ENCODE data around the gene GPR150.

DNA sequence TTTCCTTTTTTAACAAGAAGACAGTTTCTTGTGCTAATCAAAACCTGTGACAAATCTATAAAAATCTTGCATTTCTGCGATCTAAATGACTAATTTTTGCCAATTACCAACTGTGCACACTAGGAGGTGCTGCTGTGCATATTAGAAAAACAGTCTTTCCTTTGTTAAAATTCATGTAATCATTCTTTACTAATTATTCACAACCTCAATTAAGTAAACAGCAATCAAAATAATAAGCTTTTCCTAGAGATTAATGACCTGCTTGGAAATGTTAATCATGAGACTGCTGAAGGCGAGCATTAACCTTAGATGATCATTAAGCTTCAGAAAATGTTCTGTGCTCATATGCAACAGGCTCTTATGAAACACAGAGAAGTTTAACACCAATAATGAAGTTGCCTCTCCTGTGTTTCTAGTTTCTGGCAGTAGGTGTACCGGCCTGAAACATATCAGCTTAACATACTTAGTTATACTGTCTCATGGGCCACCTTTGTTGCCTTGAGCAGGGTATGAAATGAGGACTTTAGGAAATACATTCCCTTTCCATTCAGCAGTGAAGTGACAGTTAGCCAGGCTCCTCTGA is 44.4 kb downstream of the GPR150 start:
- peak; percentile 82 for TF ChIP-seq CTCF (IDR thresholded peaks at IDR 0.05)
- TF ChIP-seq, protein P1, sequence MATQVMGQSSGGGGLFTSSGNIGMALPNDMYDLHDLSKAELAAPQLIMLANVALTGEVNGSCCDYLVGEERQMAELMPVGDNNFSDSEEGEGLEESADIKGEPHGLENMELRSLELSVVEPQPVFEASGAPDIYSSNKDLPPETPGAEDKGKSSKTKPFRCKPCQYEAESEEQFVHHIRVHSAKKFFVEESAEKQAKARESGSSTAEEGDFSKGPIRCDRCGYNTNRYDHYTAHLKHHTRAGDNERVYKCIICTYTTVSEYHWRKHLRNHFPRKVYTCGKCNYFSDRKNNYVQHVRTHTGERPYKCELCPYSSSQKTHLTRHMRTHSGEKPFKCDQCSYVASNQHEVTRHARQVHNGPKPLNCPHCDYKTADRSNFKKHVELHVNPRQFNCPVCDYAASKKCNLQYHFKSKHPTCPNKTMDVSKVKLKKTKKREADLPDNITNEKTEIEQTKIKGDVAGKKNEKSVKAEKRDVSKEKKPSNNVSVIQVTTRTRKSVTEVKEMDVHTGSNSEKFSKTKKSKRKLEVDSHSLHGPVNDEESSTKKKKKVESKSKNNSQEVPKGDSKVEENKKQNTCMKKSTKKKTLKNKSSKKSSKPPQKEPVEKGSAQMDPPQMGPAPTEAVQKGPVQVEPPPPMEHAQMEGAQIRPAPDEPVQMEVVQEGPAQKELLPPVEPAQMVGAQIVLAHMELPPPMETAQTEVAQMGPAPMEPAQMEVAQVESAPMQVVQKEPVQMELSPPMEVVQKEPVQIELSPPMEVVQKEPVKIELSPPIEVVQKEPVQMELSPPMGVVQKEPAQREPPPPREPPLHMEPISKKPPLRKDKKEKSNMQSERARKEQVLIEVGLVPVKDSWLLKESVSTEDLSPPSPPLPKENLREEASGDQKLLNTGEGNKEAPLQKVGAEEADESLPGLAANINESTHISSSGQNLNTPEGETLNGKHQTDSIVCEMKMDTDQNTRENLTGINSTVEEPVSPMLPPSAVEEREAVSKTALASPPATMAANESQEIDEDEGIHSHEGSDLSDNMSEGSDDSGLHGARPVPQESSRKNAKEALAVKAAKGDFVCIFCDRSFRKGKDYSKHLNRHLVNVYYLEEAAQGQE (IDR thresholded peaks at IDR 0.05; ENCODE audit: insufficient read depth in 1 of 2, low read depth in 2 of 2, low read length in 1 of 2) = no peak
- TF ChIP-seq POLR2AphosphoS5 (IDR thresholded peaks at IDR 0.05; ENCODE audit: low read depth, low read length) = no peak
- no peak for TF ChIP-seq SIN3A (IDR thresholded peaks at IDR 0.05; ENCODE audit: borderline replicate concordance, insufficient read depth, low read depth, low read length)
